ENCODE results near the gene TREM1. TPM values are rescaled to one million over a fixed set of nuclear protein-coding genes. Genes with fewer than 3 reads are reported as not detected.
"Not testable (repeated sequence)": the region's sequence is repeated elsewhere in the genome, so short reads cannot be mapped to it uniquely, and the experiment has no call there.

The TREM1 gene
- total RNA-seq, 1 donor from 2014 or later: 2.0 TPM

DNA sequence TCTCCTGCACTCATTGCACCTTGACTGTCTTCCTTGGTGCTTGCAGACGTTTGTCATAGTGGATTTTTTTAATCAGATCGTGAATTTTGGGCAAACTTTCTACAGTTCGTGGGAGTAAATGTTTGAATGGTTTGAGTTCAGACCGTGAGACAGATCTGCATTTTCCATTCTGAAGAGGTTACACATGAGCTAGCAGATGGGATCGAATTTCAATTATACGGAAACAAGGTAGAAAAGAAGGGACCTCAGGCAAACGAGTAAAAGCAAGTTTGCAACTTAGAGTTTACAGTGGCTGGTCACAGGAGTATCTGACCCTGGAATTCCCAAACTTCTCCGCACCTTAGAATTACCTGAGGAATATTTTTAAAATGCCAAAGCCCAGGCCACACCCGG lies 31.8 kb upstream of the TREM1 start:
- no peak for DNase-seq (ENCODE audit: low read depth)
- TF ChIP-seq, protein P1, sequence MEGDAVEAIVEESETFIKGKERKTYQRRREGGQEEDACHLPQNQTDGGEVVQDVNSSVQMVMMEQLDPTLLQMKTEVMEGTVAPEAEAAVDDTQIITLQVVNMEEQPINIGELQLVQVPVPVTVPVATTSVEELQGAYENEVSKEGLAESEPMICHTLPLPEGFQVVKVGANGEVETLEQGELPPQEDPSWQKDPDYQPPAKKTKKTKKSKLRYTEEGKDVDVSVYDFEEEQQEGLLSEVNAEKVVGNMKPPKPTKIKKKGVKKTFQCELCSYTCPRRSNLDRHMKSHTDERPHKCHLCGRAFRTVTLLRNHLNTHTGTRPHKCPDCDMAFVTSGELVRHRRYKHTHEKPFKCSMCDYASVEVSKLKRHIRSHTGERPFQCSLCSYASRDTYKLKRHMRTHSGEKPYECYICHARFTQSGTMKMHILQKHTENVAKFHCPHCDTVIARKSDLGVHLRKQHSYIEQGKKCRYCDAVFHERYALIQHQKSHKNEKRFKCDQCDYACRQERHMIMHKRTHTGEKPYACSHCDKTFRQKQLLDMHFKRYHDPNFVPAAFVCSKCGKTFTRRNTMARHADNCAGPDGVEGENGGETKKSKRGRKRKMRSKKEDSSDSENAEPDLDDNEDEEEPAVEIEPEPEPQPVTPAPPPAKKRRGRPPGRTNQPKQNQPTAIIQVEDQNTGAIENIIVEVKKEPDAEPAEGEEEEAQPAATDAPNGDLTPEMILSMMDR (conservative IDR thresholded peaks at IDR 0.05; ENCODE audit: low read depth, low read length): no peak
- H3K4me3 ChIP-seq (ENCODE audit: low read depth, low read length): peak overlapping the region; percentile 41

DNA sequence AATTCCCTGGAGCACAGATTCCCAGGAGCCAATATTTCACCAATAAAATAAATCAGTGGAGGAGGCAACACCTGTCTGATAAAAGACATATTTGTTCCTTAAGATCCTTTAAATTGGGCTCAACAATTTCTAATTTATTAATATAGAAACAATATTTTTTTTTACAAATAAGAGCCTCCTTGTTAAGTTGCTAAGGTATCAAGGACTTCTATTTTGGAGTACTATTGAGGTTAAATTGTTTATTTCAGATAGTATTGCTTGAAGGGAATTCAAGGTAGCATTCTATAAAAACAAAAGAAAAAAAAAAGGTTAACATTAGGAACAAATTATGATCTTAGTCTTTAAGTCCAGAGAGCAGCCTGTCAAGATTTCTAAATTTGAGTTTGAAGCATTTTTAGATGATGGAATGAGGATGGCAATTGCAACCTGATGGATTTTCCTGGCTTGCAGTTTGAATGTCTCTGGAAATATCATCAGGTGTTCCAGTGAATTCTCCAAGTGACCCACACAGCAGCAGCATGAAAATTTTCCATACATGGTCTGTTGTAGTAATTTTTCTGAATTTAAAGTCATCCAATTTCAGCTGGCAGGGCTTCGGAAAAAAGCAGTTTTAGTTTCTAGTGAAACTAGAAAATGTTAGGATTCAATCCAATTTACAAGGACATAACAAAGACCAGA lies 29.6 kb upstream of the TREM1 start:
- DNase-seq (ENCODE audit: low read depth): no peak
- TF ChIP-seq, protein P1 (conservative IDR thresholded peaks at IDR 0.05; ENCODE audit: low read depth, low read length): no peak
- no peak overlapping the region for H3K4me3 ChIP-seq (ENCODE audit: low read depth, low read length)

DNA sequence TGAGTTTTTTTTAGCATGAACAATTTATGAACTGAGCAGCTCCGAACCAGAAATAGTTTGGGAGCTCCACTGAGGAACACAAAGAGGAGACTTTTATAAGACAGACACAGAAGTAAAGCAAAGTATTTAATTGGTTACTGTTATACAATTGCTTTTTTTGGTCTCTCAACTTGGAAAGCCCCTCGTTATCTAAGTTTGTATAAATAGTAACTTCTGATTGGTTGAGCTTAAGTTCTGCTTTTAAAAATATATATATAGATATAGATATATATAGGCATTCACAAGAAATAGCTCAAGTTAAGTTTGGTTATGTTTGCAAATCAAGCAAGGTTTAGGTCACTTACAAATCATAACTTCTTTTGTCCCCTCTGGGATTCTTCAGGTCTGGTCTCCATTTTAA lies 28.7 kb upstream of the TREM1 start:
- TF ChIP-seq, protein P1 (conservative IDR thresholded peaks at IDR 0.05; ENCODE audit: low read depth, low read length): no peak
- DNase-seq (ENCODE audit: low read depth): no peak
- no peak overlapping the region for H3K4me3 ChIP-seq (ENCODE audit: low read depth, low read length)

DNA sequence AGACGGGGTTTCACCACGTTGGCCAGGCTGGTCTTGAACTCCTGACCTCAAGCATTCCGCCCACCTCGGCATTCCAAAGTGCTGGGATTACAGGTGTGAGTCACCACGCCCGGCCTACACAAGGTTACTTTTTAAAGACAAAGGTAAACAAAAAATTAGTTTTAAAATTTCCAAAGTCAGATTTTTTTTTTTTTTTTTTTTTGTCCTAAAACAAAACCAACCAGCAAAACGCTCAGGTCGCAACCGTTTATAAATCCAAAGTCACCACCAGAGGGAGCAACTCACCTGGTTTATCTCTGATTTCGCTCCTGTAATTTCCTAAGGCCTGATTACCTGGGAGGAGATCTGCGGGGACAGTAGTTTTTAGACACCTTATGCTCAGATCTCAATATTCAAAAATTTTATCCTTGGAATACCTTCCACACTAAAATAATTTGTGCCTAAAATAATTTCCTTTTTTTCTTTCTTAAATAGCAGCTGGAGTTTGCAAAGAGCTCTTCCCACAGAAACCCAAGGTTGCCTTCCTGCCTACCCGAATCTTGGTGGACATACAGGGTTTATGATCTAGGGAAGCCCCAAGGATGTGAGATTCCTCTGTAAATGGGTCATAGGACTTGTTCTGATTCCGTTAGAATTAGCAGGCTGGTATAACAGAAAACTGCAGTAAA lies 19.8 kb upstream of the TREM1 start:
- no peak overlapping the region for H3K4me3 ChIP-seq (ENCODE audit: low read depth, low read length)
- peak; percentile 22 for DNase-seq (ENCODE audit: low read depth)
- TF ChIP-seq, protein P1 (conservative IDR thresholded peaks at IDR 0.05; ENCODE audit: low read depth, low read length): peak; percentile 70

DNA sequence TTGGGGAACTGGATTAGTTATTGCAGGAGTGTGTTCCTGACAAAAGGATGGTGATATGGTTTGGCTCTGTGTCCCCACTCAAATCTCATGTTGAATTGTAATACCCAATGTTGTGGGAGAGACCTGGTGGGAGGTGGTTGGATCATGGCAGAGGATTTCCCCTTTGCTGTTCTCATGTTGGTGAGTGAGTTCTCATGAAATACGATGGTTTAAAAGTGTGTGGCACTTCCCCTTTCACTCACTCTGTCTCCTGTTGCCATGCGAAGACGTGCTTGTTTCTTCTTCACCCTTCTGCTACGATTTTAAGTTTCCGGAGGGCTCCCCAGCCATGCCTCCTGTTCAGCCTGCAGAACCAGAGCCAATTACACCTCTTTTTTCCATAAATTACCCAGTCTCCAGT lies 16.2 kb upstream of the TREM1 start:
- no peak for DNase-seq (ENCODE audit: low read depth)
- no peak overlapping the region for H3K4me3 ChIP-seq (ENCODE audit: low read depth, low read length)
- TF ChIP-seq, protein P1 (conservative IDR thresholded peaks at IDR 0.05; ENCODE audit: low read depth, low read length): no peak

DNA sequence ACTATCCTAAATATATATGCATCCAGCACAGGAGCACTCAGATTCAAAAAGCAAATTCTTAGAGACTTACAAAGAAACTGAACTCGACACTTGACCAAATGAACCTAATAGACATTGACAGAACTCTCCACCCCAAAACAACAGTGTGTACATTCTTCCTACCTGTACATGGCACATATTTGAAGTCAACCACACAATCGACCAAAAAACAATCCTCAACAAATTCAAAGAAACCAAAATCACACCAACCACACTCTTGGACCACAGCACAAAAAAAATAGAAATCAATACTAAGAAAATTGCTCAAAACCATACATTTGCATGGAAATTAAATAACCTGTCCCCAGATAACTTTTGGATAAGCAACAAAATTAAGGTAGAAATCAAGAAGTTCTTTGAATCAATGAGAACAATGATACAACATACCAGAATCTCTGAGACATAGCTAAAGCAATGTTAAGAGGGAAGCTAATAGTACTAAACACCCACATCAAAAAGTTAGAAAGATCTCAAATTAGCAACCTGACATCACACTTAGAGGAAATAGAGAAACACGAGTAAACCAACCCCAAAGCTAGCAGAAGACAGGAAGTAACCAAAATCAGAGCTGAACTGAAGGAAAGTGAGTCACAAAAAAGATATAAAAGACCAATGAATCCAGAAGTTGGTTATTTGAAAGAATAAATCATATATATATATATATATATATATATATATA lies 12.5 kb upstream of the TREM1 start:
- DNase-seq (ENCODE audit: low read depth): no peak
- no peak overlapping the region for H3K4me3 ChIP-seq (ENCODE audit: low read depth, low read length)
- TF ChIP-seq, protein P1 (conservative IDR thresholded peaks at IDR 0.05; ENCODE audit: low read depth, low read length): no peak

DNA sequence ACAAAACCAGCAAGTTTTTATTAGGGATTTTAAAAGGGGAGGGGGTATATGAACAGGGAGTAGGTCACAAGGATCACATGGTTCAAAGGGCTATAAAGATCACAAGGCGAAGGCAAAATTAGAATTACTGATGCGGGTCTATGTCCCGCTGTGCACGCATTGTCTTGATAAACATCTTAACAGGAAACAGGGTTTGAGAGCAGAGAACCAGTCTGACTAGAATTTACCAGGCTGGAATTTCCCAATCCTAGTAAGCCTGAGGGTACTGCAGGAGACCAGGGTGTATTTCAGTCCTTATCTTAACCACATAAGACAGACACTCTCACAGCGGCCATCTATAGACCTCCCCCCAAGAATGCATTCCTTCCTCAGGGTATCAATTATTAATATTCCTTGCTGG lies 10.8 kb upstream of the TREM1 start:
- DNase-seq (ENCODE audit: low read depth); H3K4me3 ChIP-seq (ENCODE audit: low read depth, low read length): not testable (repeated sequence)
